DMS79 (cell line): Measurements from ENCODE around the gene BEST2.

Source experiments
- DNase-seq: peaks from one replicate; lab custom pipeline; 2025; lab: John Stamatoyannopoulos, UW

The BEST2 gene

DNA sequence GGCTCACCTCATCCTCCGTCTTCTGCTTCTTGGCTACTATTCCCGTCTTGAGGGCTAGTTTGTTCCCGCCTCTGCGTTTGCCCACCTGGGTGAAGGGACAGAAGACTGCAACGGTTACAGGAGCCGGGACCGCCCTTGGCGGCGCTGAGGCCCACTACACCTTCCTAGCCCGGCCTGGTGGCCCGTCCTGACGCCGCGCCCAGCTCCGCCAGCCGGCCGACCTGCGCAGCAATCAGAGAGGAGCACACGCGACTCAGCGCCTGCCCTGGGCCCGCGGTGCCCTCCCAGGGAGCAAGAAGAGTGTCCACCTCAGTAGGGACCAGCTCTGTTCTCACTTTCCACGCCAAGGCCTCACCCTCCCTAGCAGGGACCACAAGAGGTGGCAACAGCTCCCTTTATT lies 20.3 kb upstream of the BEST2 start:
- no peak for DNase-seq

DNA sequence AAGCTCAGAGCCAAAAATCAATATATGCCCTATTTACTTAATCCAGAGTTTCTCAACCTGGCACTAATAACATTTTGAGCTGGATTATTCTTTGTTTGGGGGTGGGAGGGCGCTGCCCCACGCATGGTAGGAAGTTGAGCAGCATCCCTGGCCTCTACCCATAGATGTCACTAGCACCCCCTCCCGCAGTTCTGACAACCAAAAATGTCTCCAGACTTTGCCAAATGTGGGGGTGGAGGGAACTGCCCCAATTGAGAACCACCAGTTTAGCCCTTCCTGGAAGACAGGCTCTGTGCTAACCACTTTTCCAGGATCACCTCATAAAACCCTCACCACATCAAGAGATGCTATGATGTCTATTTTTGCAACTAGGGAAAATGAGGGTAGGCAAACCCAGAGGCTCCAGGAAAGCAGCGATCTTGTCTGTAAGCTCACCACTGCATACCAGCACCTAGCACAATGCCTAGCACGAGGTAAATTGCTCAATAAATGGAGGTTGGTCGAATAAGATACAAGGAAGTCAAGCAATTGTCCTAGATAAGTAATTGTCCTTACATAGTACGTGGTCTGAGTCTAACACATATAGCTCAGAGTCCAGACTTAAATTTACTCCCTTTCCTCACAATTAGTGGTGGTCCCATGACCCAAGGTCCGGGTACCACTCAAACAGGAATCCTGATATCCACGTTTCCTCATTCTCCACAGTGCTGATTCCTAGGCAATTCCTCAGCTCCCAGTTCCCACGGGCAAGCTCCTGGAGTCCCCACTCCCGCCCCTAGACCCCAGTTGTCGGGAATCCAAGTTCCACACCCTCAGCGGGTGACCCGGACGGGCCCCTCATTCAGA lies 18.0 kb upstream of the BEST2 start:
- DNase-seq = no peak

DNA sequence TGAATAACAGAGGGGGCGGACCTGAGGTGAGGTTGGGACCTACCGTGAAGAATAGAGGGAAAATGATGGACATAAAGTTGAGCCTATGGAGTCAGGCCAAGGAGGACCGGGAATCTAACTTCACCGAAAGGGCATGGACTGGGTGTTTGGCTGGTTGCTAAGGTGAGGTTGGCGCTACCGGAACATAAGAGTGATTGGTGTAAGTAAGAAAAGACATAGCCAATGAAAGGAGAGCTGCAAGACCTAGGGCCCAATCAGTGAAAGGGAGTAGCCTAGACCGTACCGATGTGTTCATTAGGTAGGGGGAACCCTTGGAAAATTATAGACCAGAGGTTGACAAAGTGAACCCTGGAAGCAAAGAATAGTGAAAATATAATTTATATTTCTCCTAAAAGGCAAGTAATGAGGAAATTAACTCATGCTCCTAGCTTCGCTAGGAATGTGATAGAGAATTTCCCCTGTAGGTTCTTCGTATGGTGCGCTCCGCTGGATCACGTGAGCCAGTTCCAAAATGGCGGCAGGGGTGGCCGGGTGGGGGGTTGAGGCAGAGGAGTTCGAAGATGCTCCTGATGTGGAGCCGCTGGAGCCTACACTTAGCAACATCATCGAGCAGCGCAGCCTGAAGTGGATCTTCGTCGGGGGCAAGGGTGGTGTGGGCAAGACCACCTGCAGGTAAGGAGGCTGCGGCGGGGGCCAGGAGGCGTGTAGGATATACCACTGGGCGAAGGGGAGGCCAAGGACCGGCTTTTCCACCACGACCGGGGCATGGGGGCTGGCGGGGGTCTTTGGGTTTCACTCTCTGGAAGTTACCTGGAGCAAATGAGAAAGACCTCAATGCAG lies 14.4 kb upstream of the BEST2 start, which contains the start of gene GET3:
TSS of gene GET3 (plus strand) at position 503 of the 840 bp plus-strand sequence. CDS start at position 512, 9 bp downstream.
- DNase-seq = peak; percentile 100

DNA sequence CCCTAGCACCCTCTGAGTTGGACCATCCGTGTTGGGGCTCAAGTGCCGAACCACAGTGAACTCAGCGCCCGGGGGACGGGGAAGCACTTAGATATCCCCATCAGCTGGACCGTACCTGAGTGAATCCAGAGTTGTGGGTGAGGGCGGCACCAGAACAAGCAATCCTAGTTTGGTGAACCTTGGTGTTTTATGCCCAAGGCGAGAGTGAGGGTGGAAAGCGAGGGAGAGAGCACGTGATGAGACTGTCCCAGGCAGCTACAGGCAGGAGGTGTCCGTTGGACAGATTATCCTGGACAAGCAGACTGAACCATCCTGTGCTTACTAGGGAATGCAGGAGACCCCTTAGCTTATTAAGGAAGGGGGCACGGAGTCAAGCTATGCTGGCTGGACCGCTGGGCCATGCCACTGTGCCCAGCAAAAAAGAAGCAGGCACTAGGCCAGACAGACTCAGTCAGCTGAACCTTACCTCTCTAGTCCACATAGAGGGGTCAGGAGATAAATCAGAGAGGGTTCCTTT lies 13.7 kb upstream of the BEST2 start:
- DNase-seq = no peak

DNA sequence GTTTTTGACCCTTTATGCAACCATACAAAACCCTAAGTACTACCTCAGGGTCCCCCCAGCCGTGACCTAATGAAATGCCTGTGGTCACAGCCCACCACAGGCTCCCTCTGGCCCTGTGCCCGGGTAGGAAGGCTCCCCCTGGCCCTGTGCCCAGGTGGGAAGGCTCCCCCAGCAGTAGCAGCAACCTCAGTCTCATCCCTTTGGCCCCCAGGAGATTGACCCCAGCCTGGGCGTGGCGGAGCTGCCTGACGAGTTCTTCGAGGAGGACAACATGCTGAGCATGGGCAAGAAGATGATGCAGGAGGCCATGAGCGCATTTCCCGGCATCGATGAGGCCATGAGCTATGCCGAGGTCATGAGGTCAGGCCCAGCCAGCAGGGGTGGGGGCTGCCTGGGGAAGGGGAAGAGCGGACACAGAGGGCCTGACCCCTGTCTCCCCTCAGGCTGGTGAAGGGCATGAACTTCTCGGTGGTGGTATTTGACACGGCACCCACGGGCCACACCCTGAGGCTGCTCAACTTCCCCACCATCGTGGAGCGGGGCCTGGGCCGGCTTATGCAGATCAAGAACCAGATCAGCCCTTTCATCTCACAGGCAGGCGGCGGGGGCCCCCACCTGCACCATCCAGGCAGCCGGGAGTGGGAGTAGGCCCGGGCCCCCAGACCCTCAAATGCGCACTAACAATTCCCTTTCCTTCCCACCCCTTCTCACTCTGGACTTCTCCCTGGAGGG lies 6.3 kb upstream of the BEST2 start:
- peak; percentile 87 for DNase-seq

DNA sequence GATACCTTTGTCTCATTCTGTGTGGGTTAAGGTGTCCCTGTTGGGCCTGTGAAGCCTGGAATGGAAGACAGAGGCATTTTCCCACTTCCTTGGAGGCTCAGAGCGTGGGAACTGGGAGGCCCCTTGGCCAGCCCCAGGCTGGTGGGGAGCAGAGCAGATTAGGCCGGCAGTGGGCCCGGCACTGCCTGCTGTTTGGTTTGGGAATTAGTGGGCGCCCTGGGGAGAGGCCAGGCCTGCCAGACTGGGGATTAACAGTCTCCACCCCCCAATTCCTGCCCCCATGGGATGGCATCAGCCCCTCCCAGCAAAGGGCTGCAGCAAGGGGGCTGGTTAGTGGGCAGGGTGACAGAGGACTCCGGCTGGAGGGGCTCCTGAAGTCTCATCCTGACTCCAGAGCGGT lies 3.1 kb upstream of the BEST2 start:
- DNase-seq = no peak

DNA sequence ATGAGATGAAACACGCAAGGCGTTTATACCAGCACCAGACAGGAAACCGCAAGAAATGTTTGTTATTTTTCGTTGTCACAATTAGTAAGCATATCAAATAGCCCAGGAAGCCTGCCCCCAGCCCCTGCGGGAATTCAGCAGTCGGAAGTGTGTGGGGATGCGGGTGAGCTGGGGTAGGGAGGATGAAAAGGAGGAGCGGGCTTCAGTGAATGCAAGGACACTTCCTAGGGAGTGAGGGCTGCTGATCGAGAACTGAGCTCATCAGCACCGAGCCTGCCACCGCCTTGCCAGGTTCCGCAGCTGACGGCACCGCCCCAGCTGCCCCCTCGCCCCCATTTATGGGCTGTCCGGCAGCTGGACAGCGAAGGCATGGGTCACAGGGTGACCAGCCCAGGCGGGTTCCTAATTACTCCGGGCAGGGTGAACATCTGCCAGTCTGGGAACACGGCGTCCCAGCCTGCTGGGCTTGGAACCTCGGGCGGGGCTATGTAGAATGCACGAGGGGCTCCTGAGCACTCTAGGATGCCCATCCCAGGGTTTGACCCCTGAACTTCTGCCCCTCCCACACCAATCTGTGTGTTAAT lies 1.6 kb upstream of the BEST2 start:
- DNase-seq = no peak

DNA sequence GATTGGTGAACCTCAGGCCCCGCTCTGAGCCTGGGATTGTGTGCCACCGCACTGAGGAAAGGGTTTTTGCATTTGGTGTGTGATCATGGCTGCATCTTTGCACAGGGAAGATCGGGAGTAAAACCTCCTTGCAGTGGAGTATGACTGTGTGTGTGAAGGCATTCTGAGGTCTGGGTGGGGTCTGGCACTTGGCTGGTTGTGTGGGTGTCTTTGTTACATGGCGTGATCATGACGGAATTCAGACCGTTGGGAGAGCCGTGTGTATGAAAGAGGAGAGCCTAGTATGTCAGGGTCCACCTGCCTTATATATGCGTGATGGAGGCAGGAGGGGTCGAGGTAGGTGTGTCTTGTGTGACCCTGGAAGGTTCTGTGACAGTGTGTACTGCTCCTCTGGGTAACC lies 740 bp upstream of the BEST2 start:
- DNase-seq = no peak

DNA sequence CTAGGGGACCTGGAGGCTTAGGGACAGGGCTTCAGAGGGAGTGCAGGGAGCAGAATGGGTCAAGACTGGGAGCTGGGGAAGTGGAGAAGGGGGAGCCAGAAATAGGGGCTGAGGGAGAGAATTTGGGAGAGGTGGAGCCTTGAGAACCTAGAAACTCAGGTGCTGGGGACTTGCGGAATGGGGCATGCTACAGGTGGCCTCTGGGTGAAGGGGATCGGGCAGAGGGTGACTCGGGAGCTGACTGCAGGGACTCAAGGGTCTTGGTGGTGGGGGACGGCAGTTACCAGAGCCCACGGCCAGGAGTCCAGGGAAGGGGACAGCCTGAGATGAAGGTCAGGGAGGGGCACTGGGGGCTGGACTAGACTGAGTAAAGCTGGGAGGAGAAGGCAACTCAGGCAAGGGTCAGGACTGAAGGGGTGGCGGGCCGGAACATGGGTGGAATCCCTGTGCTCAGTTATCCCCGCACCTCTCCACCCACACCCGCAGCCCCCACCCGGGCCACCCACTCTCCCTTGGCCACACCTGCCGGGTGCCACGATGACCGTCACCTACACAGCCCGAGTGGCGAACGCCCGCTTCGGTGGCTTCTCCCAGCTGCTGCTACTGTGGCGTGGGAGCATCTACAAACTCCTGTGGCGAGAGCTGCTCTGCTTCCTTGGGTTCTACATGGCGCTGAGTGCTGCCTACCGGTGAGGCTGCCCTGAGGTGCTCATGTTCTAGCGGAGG lies 628 bp downstream of the BEST2 start:
- DNase-seq = no peak

DNA sequence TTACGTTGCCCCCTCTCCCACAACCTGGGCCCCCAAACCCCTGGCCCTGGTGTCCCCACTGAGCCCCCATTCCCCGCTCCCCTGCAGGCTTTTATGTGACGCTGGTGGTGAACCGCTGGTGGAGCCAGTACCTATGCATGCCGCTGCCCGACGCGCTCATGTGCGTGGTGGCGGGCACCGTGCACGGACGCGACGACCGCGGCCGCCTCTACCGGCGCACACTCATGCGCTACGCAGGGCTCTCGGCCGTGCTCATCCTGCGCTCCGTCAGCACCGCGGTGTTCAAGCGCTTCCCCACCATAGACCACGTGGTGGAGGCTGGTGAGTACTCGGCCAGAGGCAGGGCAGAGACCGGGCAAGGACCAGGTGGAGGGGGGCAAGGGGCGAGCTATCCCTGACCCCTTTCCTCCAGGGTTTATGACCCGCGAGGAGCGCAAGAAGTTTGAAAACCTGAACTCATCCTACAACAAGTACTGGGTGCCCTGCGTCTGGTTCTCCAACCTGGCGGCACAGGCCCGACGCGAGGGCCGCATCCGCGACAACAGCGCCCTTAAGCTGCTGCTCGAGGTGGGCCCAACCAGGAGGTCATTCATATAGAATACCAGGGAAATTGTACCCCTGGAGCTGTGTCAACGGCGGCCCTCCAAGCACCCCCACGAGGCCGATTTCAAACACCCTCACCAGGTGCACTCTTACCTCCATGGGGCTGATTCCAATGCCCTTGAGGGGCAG lies 3.0 kb downstream of the BEST2 start:
- DNase-seq = no peak

DNA sequence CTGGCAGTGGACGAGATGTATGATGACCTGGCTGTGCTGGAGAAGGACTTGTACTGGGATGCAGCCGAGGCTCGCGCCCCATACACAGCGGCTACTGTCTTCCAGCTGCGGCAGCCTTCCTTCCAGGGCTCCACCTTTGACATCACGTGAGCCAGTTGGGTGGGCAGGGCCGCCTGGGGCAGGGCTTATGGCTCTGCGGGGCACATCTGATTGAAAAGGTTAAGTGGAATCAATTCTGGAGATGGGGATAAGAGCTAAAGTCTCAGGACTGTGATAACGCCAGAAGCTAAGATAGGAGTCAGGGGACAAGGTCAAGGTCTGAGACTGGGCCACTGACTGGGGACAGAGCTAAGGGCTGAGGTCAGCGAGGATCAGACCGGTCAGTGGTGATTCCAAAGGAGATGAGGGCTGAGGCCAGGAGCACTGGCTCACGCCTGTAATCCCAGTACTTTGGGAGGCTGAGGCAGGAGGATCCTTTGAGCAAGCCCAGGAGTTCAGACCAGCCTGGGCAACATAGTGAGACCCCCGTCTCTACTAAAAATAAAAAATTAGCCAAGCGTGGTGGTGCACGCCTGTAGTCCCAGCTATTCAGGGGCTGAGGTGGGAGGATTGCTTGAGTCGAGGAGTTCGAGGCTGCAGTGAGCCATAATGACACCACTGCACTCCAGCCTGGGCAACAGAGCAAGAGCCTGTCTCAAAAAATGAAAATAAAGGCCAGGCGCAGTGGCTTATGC lies 4.7 kb downstream of the BEST2 start:
- no peak for DNase-seq

DNA sequence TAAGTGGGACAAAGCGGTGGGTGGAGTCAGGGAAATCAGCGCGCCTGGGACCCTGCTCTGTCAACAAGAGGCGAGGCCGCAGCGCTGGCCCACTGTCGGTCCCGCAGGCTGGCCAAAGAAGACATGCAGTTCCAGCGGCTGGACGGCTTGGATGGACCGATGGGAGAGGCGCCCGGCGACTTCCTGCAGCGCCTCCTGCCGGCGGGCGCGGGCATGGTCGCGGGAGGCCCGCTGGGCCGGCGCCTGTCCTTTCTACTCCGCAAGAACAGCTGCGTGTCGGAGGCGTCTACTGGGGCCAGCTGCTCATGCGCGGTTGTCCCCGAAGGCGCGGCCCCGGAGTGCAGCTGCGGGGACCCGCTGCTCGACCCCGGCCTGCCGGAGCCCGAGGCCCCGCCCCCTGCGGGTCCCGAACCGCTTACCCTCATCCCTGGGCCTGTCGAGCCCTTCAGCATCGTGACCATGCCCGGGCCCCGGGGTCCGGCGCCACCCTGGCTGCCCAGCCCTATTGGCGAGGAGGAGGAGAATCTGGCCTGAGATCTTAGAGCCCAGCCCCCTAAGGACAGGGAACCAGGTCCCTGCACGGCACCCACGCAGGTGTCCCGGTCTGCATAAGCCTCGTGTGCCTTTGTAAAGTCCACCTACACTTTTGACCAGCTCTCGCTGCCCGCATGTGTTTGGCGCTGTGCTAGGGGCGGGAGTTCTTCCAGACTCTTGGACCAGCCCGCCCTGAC lies 6.1 kb downstream of the BEST2 start:
- peak; percentile 58 for DNase-seq

DNA sequence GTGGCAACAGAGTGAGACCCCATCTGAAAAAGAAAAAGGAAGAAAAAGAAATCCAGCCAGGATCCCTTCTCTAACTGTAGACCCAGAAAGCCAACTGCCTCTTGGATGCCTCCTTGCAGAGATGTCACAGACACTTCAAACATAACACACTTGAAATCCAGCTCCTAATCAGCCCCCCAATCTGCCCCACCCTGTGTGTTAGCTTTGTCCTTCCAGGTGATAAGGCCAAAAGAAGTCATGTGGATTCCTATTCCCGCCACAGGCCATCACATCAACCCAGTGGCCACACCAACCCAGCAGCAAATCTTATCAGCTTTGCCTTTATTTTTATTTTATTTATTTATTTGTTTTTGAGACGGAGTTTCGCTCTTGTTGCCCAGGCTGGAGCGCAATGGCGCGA lies 8.1 kb downstream of the BEST2 start:
- no peak for DNase-seq

DNA sequence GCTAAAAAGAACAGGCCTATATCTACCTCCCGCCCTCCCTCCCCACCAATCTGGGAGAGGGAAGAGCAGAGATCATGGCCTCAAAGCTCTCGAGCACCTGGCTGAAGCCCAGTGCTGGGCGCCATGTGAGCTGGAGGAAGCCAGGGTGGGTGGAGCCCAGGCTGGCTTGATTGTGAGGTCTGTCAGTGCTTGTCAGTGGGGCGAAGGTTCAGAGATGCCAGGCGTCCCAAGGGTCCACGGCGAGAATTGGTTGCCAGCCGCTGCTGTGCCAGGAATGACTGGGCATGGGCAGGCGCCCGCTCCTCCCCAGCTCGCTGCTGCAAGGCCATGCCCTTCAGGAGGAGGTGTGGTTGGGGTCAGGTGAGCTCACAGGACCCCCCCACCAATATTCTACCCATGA lies 11.5 kb downstream of the BEST2 start:
- no peak for DNase-seq

DNA sequence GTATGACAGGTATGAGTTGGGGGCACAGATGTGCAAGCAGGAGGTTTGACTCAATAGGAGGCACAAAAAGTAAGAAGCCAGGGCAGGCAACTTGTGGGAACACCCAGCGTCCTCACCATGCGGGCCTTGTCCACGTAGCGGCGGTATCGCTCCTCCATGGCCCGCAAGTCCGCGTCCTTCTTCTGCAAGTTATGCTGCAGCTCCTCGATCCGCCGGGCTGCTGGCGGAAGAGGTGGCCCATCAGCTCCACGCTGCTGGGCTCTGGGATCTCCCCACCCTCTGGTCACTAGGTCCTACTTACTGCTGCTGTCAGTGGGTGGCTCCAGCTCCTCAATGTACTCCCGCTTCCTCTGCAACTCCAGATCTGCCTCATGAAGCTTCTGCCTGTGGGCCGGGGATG lies 13.1 kb downstream of the BEST2 start:
- DNase-seq = no peak

DNA sequence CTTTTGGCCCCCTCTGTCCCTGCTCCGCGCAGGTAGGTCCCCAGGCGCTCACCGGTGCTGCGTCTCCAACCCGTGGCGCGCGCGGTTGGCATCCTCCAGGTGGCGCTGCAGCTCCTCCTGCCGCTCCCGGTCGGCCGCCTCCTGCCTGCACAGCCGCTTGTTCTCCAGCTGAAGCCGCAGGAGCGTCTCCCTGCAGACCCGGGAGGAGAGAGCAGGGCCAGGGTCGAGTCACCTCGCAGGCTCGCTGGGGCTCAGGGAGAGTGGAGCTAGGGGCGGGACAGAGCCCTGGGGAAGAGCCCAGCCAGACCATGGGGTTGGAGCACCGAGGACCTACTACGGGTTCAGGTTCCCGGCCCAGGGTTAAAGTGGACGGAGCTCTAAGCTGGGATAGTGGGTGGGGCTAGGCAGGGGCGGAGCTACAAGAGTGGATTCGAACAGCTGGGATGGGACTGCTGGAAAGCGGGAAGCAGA lies 14.5 kb downstream of the BEST2 start:
- no peak for DNase-seq

DNA sequence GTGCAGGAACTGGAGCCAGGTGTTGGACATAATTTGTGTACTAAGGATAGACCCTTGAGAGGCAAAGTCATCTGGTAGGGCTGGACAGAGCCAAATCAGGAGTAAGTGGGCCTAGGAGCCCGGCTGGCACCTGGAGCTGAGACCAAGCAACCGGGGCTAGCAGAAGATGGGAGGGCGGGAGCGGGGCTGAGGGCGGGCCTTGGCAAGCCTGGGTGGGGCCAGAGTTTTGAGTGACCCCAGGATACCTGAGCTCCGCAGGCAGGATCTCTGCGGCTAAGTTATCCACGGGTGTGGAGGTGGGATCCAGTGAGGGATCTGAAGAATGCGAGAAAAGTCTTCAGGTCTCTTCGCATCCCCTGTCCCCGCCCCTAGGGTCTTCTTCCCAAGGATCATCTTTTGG lies 15.6 kb downstream of the BEST2 start:
- no peak for DNase-seq

DNA sequence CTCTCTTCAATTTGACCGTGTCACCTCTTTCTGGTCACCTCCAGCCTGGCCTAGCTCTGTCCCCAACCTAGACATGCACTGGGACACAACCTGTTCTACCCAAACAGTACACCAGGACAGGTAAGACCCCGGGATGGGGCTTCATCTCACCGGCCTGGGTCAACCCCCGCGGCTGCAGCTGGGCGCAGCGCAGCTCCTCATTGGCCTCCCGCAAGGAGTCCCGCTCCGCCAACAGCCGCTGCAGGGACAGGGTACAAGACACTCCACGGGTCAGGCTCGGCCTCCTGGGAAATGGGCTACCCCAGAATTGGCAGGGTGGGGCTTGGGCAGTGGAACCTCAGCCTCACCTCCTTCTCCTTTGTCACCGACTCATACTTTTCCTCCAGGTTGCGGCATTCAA lies 16.1 kb downstream of the BEST2 start:
- DNase-seq = no peak

DNA sequence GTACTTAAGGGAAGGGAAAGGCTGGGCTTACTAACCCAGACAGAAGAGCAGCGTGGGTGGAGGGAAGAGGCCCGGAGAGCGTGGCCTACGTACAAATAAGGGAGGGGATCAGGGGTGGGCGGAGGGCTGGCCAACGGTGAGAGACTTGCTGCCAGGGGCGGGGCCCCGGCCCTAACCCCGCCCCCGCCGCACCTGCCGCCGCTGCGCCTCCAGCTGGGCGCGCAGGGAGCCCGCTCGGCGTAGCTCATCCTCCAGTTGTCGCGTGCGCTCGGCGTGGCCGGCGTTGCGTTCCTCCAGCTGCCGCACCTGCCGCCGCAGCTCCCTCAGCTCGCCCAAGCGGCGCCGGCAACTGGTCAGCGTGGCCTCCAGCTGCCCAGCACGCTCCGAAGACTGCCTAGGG lies 18.1 kb downstream of the BEST2 start:
- no peak for DNase-seq
